ENCODE measurements around the gene BEGAIN.

Gene BEGAIN

DNA sequence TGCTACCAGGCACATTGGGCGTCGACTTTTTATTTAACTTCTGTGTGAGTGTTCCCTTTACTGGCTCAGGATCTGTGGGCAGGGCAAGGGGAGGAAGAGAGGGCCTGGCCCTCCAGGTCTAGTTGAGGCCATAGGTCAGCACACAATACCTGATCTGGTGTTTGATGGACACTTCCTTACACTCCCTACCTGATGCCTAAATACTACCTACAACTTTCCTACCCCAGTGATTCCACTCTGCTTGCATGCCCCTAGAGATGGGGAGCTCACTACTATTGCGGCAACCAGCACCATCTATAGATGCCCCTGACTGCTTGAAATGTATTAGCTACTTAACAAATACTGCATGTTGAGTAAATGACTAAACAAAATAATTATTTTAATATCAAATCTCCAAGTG lies 20.8 kb upstream of the BEGAIN start:
- Histone ChIP-seq H3K27me3 (ENCODE audit: control insufficient read depth in 1 of 2, insufficient read depth in 2 of 2, low read length in 2 of 2) (peaks cover 0 to 4% of the 10 kb centered on the region in 2 donors), H3K4me3 (ENCODE audit: low read depth in 1 of 2, low read length in 2 of 2) (no peak overlapping the region), H3K36me3 (ENCODE audit: control insufficient read depth in 1 of 2, insufficient read depth in 2 of 2, low read length in 2 of 2) (no peaks in the 10 kb centered on the region), H3K9ac (ENCODE audit: low read depth in 1 of 2, low read length in 2 of 2) (no peak overlapping the region), H3K27ac (ENCODE audit: low read depth, low read length) (no peak overlapping the region), H3K4me1 (ENCODE audit: control insufficient read depth in 1 of 2, insufficient read depth in 2 of 2, low read length in 2 of 2) (no peaks in the 10 kb centered on the region), H3K9me3 (ENCODE audit: control insufficient read depth in 1 of 2, low read length in 2 of 2) (no peaks in the 10 kb centered on the region)

GRCh38 chr14:100607611-100607956 lies 20.4 kb upstream of the BEGAIN start:
- Histone ChIP-seq H3K27ac (ENCODE audit: low read depth, low read length) (no peak overlapping the region), H3K4me3 (ENCODE audit: low read depth in 1 of 2, low read length in 2 of 2) (no peak overlapping the region), H3K4me1 (ENCODE audit: control insufficient read depth in 1 of 2, insufficient read depth in 2 of 2, low read length in 2 of 2) (no peaks in the 10 kb centered on the region), H3K36me3 (ENCODE audit: control insufficient read depth in 1 of 2, insufficient read depth in 2 of 2, low read length in 2 of 2) (no peaks in the 10 kb centered on the region), H3K27me3 (ENCODE audit: control insufficient read depth in 1 of 2, insufficient read depth in 2 of 2, low read length in 2 of 2) (peaks cover 0 to 4% of the 10 kb centered on the region in 2 donors), H3K9me3 (ENCODE audit: control insufficient read depth in 1 of 2, low read length in 2 of 2) (no peaks in the 10 kb centered on the region), H3K9ac (ENCODE audit: low read depth in 1 of 2, low read length in 2 of 2) (no peak overlapping the region)

GRCh38 chr14:100606687-100607610 lies 19.7 kb upstream of the BEGAIN start:
- no peak overlapping the region for H3K9ac ChIP-seq (ENCODE audit: low read depth in 1 of 2, low read length in 2 of 2)
- H3K36me3 ChIP-seq (ENCODE audit: control insufficient read depth in 1 of 2, insufficient read depth in 2 of 2, low read length in 2 of 2): no peaks in the 10 kb centered on the region
- H3K4me1 ChIP-seq (ENCODE audit: control insufficient read depth in 1 of 2, insufficient read depth in 2 of 2, low read length in 2 of 2): no peaks in the 10 kb centered on the region
- H3K4me3 ChIP-seq (ENCODE audit: low read depth in 1 of 2, low read length in 2 of 2): no peak overlapping the region
- H3K27me3 ChIP-seq (ENCODE audit: control insufficient read depth in 1 of 2, insufficient read depth in 2 of 2, low read length in 2 of 2): peaks cover 0 to 4% of the 10 kb centered on the region in 2 donors
- H3K9me3 ChIP-seq (ENCODE audit: control insufficient read depth in 1 of 2, low read length in 2 of 2): no peaks in the 10 kb centered on the region
- H3K27ac ChIP-seq (ENCODE audit: low read depth, low read length): no peak overlapping the region

DNA sequence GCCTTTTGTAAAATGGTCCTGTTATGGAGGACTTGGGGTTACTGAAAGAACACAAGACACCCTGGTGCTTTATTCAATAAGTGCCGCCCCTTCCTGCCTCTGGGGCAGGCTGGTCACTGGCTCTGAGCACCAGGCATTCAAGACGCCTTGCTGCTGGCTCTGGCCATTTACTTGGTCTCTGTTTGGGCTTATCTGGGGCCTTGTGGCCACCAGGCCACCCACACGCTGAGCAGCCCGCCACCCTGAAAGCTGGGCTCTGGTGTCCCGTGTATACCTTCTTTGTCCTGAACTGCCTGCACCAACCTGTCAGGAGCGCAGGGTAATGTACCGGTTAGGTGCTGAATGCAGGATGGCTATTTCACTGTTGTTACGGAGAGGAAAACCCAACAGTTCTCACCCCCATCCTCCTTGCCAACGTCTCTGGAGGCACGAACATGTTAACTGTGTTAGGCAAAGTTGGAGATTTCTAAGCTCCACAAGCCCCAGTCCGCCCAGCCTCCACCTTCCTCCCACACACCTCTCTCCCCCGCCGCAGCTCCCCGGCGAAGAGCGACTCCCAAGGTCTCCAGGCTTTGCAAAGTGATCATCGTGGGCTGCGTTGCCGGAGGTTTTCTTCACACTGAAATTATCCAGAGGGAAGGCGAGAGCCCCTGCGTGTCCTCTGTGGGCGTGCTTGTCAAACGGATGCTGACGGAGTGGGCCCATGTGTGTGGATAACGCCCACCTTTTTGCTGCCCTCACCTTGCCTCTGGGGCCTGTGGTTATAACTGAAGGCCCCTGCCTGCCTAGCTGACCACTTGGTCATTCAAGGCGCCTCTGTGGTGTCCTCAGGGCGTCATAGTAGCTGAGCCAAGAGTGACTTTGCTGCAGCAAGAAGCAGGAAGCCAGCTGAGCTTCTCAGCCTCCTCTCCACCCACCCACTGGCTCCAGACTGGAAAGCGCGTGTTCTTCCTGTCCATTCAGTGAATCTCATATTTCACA lies 18.8 kb upstream of the BEGAIN start:
- Histone ChIP-seq H3K36me3 (ENCODE audit: control insufficient read depth in 1 of 2, insufficient read depth in 2 of 2, low read length in 2 of 2) (no peaks in the 10 kb centered on the region), H3K9ac (ENCODE audit: low read depth in 1 of 2, low read length in 2 of 2) (no peak overlapping the region), H3K9me3 (ENCODE audit: control insufficient read depth in 1 of 2, low read length in 2 of 2) (no peaks in the 10 kb centered on the region), H3K27ac (ENCODE audit: low read depth, low read length) (no peak overlapping the region), H3K4me3 (ENCODE audit: low read depth in 1 of 2, low read length in 2 of 2) (no peak overlapping the region), H3K4me1 (ENCODE audit: control insufficient read depth in 1 of 2, insufficient read depth in 2 of 2, low read length in 2 of 2) (no peaks in the 10 kb centered on the region), H3K27me3 (ENCODE audit: control insufficient read depth in 1 of 2, insufficient read depth in 2 of 2, low read length in 2 of 2) (peaks cover 0 to 4% of the 10 kb centered on the region in 2 donors)

DNA sequence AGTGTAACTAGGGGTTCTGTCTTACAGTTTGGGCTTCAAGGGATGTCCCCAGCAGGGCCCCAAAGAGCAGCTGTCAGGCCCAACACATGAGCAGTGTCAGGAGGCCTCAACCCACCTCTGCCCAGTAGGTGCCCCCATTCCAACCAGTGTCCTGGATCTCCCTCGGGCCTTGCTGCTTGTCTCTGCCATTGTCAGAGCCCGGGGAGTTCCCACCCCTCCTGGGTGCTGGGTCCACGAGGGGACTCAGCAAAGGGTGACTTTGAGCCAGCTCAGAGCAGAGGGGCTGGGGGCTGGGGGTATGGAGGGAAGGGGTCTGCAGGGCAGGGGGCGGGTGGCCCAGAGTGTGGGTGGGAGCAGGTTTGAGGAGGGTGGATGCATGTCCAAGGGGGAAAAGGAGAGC lies 18.0 kb upstream of the BEGAIN start:
- no peak overlapping the region for H3K27ac ChIP-seq (ENCODE audit: low read depth, low read length)

DNA sequence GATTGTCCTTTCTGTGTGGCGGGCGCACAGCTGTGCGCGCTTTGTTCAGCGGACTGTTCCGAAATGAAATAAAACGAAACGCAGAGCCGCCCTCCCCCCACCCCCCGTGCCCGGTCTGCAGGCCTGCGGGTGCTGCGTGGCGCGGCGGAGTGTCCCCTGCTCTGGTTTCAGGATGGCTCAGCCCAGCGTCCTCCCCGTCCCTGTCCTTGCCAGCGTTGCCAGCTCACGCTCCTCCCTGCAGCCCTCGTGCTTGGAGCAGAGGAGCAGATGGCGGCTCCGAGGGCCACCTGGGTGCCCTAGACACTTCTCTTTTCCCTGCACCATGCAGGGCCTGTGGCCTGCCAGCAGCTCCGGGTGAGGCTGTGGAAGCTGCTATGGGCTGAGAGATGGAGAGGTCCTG lies 17.5 kb upstream of the BEGAIN start:
- Histone ChIP-seq H3K27me3 (ENCODE audit: control insufficient read depth in 1 of 2, insufficient read depth in 2 of 2, low read length in 2 of 2) (peaks cover 0 to 4% of the 10 kb centered on the region in 2 donors), H3K9me3 (ENCODE audit: control insufficient read depth in 1 of 2, low read length in 2 of 2) (no peaks in the 10 kb centered on the region), H3K4me1 (ENCODE audit: control insufficient read depth in 1 of 2, insufficient read depth in 2 of 2, low read length in 2 of 2) (no peaks in the 10 kb centered on the region), H3K36me3 (ENCODE audit: control insufficient read depth in 1 of 2, insufficient read depth in 2 of 2, low read length in 2 of 2) (no peaks in the 10 kb centered on the region), H3K27ac (ENCODE audit: low read depth, low read length) (no peak overlapping the region), H3K9ac (ENCODE audit: low read depth in 1 of 2, low read length in 2 of 2) (no peak overlapping the region), H3K4me3 (ENCODE audit: low read depth in 1 of 2, low read length in 2 of 2) (no peak overlapping the region)

More for the DNA sequence above, 18.0 kb upstream of the BEGAIN start:
- Histone ChIP-seq H3K27me3 (ENCODE audit: control insufficient read depth in 1 of 2, insufficient read depth in 2 of 2, low read length in 2 of 2) (peaks cover 0 to 4% of the 10 kb centered on the region in 2 donors), H3K36me3 (ENCODE audit: control insufficient read depth in 1 of 2, insufficient read depth in 2 of 2, low read length in 2 of 2) (no peaks in the 10 kb centered on the region), H3K9ac (ENCODE audit: low read depth in 1 of 2, low read length in 2 of 2) (no peak overlapping the region), H3K4me3 (ENCODE audit: low read depth in 1 of 2, low read length in 2 of 2) (no peak overlapping the region), H3K4me1 (ENCODE audit: control insufficient read depth in 1 of 2, insufficient read depth in 2 of 2, low read length in 2 of 2) (no peaks in the 10 kb centered on the region), H3K9me3 (ENCODE audit: control insufficient read depth in 1 of 2, low read length in 2 of 2) (no peaks in the 10 kb centered on the region)

DNA sequence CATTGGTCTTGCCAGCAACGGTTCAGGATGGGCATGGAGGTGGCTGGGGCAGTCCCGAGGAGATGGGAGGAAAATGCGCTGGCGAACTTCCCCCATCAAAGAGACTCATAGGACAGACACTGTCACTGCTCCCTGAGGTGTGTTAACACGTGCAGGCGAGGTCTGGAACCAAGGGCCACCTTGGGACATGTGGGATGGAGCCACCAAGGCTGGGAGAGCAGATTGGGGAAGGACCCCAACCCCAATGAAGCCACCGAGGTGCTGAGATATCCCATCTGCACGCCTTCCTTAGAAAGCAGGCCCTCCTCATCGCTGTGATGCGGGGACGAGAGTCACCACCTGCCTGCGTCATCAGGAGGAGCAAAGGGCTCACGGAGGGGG lies 16.9 kb upstream of the BEGAIN start:
- Histone ChIP-seq H3K4me1 (ENCODE audit: control insufficient read depth in 1 of 2, insufficient read depth in 2 of 2, low read length in 2 of 2) (no peaks in the 10 kb centered on the region), H3K27me3 (ENCODE audit: control insufficient read depth in 1 of 2, insufficient read depth in 2 of 2, low read length in 2 of 2) (peaks cover 0 to 4% of the 10 kb centered on the region in 2 donors), H3K4me3 (ENCODE audit: low read depth in 1 of 2, low read length in 2 of 2) (no peak overlapping the region), H3K9me3 (ENCODE audit: control insufficient read depth in 1 of 2, low read length in 2 of 2) (no peaks in the 10 kb centered on the region), H3K9ac (ENCODE audit: low read depth in 1 of 2, low read length in 2 of 2) (no peak overlapping the region), H3K27ac (ENCODE audit: low read depth, low read length) (no peak overlapping the region), H3K36me3 (ENCODE audit: control insufficient read depth in 1 of 2, insufficient read depth in 2 of 2, low read length in 2 of 2) (no peaks in the 10 kb centered on the region)

GRCh38 chr14:100603341-100604120 lies 16.3 kb upstream of the BEGAIN start:
- Histone ChIP-seq H3K9me3 (ENCODE audit: control insufficient read depth in 1 of 2, low read length in 2 of 2) (no peaks in the 10 kb centered on the region), H3K36me3 (ENCODE audit: control insufficient read depth in 1 of 2, insufficient read depth in 2 of 2, low read length in 2 of 2) (no peaks in the 10 kb centered on the region), H3K9ac (ENCODE audit: low read depth in 1 of 2, low read length in 2 of 2) (no peak overlapping the region), H3K4me3 (ENCODE audit: low read depth in 1 of 2, low read length in 2 of 2) (no peak overlapping the region), H3K27me3 (ENCODE audit: control insufficient read depth in 1 of 2, insufficient read depth in 2 of 2, low read length in 2 of 2) (peaks cover 0 to 4% of the 10 kb centered on the region in 2 donors), H3K27ac (ENCODE audit: low read depth, low read length) (no peak overlapping the region), H3K4me1 (ENCODE audit: control insufficient read depth in 1 of 2, insufficient read depth in 2 of 2, low read length in 2 of 2) (no peaks in the 10 kb centered on the region)

- Histone ChIP-seq H3K27me3 (ENCODE audit: control insufficient read depth in 1 of 2, insufficient read depth in 2 of 2, low read length in 2 of 2) (peaks cover 0 to 4% of the 10 kb centered on the region in 2 donors), H3K27ac (ENCODE audit: low read depth, low read length) (no peak overlapping the region), H3K9ac (ENCODE audit: low read depth in 1 of 2, low read length in 2 of 2) (no peak overlapping the region), H3K36me3 (ENCODE audit: control insufficient read depth in 1 of 2, insufficient read depth in 2 of 2, low read length in 2 of 2) (no peaks in the 10 kb centered on the region), H3K4me3 (ENCODE audit: low read depth in 1 of 2, low read length in 2 of 2) (no peak overlapping the region), H3K9me3 (ENCODE audit: control insufficient read depth in 1 of 2, low read length in 2 of 2) (no peaks in the 10 kb centered on the region), H3K4me1 (ENCODE audit: control insufficient read depth in 1 of 2, insufficient read depth in 2 of 2, low read length in 2 of 2) (no peaks in the 10 kb centered on the region)
These were observed 15.5 kb upstream of the BEGAIN start for GRCh38 chr14:100602621-100603230.
